Glutamatergic neuron (in vitro differentiated cells): ENCODE measurements around the gene JAZF1. TPM values are rescaled to one million over a fixed set of nuclear protein-coding genes. Genes with fewer than 3 reads are reported as not detected.

ENCODE experiments used
- DNase-seq: peaks from one replicate; pipeline ENCODE4 v3.0.0; 2022
- H3K27ac Mint-ChIP-seq: one replicate; pipeline ENCODE4 v1.8.0; 2020; ENCODE audit warnings: mild to moderate bottlenecking, mixed read lengths, inconsistent platforms; ENCODE audit not compliant: unreplicated experiment
- H3K27me3 Mint-ChIP-seq: one replicate; pipeline ENCODE4 v1.8.0; 2020; ENCODE audit warnings: mild to moderate bottlenecking, moderate library complexity, mixed read lengths, inconsistent platforms; ENCODE audit not compliant: unreplicated experiment
- H3K36me3 Mint-ChIP-seq: one replicate; pipeline ENCODE4 v1.8.0; 2020; ENCODE audit warnings: mild to moderate bottlenecking, mixed read lengths, inconsistent platforms; ENCODE audit not compliant: unreplicated experiment
- H3K4me1 Mint-ChIP-seq: one replicate; pipeline ENCODE4 v1.8.0; 2020; ENCODE audit warnings: mild to moderate bottlenecking, low read depth, mixed read lengths, inconsistent platforms; ENCODE audit not compliant: unreplicated experiment
- H3K4me3 Mint-ChIP-seq: one replicate; pipeline ENCODE4 v1.8.0; 2020; ENCODE audit warnings: mild to moderate bottlenecking, mixed read lengths, inconsistent platforms; ENCODE audit not compliant: unreplicated experiment
- H3K9me3 Mint-ChIP-seq: one replicate; pipeline ENCODE4 v1.8.0; 2020; ENCODE audit warnings: mild to moderate bottlenecking, moderate library complexity, mixed read lengths, inconsistent platforms; ENCODE audit not compliant: unreplicated experiment
- CTCF ChIP-seq: fragments of 200-600 bp; sonication (generic); IDR thresholded peaks from one replicate; pipeline ENCODE4 v1.5.0; 2021; ENCODE audit not compliant: partially characterized antibody, unreplicated experiment
- total RNA-seq: library from RNA; stranded (reverse); fragmentation: NEBNext Ultra II Directional; extraction: Animal tissue kit (Norgen Biotek cat#: 25700); gene quantifications from one replicate; pipeline ENCODE4 v1.2.1, GENCODE V29; 2021; ENCODE audit not compliant: unreplicated experiment

The JAZF1 gene
- total RNA-seq, 1 donor from 2014 or later = 14.1 TPM

- no peaks in the 10 kb centered on the region for H3K9me3 Mint-ChIP-seq
- TF ChIP-seq CTCF = no peak
- no peak overlapping the region for H3K4me3 Mint-ChIP-seq
- H3K27me3 Mint-ChIP-seq = no peaks in the 10 kb centered on the region
- DNase-seq = no peak
- H3K4me1 Mint-ChIP-seq = no peaks in the 10 kb centered on the region
- no peak overlapping the region for H3K27ac Mint-ChIP-seq
- H3K36me3 Mint-ChIP-seq = no peaks in the 10 kb centered on the region
Measured at GRCh38 chr7:27967639-27968038, 213.0 kb downstream of the JAZF1 start.

DNA sequence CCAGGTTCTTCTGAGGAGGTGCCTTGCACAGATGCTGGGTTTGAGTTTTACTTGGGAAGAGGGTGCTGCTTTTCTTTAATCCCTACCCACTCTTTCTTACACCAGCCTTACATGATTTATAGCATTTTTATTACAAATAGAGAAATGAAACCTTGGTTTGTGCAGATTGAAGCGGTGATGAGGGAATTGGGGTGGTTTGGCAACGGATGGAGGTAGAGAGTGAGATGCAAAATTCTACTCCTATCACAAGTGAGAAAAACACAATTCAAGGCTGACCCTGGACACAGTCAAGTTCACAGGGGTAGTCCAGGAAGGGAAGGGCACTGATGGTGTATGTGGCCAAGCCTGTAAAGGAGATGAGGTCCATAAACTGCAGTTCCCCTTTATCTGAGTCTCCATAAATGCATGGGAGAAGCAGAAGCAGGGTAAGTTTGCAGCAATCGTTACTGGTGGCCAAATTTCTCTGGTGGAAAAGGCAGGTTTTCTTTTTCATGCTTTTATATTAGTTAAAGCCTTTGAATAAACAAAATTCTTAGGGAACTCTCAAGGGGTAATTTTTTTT lies 214.3 kb downstream of the JAZF1 start:
- no peak overlapping the region for H3K4me3 Mint-ChIP-seq
- H3K9me3 Mint-ChIP-seq = no peaks in the 10 kb centered on the region
- H3K27me3 Mint-ChIP-seq = no peaks in the 10 kb centered on the region
- H3K36me3 Mint-ChIP-seq = no peaks in the 10 kb centered on the region
- no peak for TF ChIP-seq CTCF
- H3K27ac Mint-ChIP-seq = no peak overlapping the region
- H3K4me1 Mint-ChIP-seq = no peaks in the 10 kb centered on the region
- DNase-seq = no peak

GRCh38 chr7:27965650-27966049 lies 214.9 kb downstream of the JAZF1 start:
- no peak for DNase-seq
- Mint-ChIP-seq H3K4me1 (no peaks in the 10 kb centered on the region), H3K27ac (no peak overlapping the region), H3K9me3 (no peaks in the 10 kb centered on the region), H3K4me3 (no peak overlapping the region), H3K36me3 (no peaks in the 10 kb centered on the region), H3K27me3 (no peaks in the 10 kb centered on the region)
- no peak for TF ChIP-seq CTCF

DNA sequence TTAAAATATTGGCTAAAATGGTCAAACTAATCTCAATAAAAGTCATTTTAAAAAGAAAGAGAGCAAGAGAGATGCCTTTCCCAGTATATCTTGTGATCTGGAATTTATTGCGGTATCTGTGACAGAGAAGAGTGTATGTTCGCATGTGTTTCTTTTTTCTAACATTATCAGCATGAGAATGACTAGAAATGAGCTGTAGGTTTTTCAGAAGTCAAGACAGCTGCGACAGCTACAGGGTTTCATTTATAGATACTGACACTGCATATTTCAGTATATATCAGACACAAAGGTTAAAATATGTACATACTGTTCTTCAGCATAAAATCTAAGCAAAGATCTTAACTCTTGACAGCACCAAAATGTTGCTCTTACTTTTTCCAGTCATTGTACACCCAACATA lies 215.8 kb downstream of the JAZF1 start:
- no peak for TF ChIP-seq CTCF
- no peaks in the 10 kb centered on the region for H3K36me3 Mint-ChIP-seq
- no peaks in the 10 kb centered on the region for H3K9me3 Mint-ChIP-seq
- H3K4me1 Mint-ChIP-seq = no peaks in the 10 kb centered on the region
- DNase-seq = no peak
- H3K27me3 Mint-ChIP-seq = no peaks in the 10 kb centered on the region
- no peak overlapping the region for H3K4me3 Mint-ChIP-seq
- H3K27ac Mint-ChIP-seq = no peak overlapping the region

- H3K9me3 Mint-ChIP-seq = no peaks in the 10 kb centered on the region
- H3K4me3 Mint-ChIP-seq = no peak overlapping the region
- TF ChIP-seq CTCF = no peak
Measured at GRCh38 chr7:27963056-27963455, 217.5 kb downstream of the JAZF1 start.

More at GRCh38 chr7:27963056-27963455, 217.5 kb downstream of the JAZF1 start:
- Mint-ChIP-seq H3K36me3 (no peaks in the 10 kb centered on the region), H3K27ac (no peak overlapping the region), H3K27me3 (no peaks in the 10 kb centered on the region), H3K4me1 (no peaks in the 10 kb centered on the region)
- no peak for DNase-seq
